HG02852 (cell line): Measurements from ENCODE around the gene BCAS3.
"Not testable (repeated sequence)": the region's sequence is repeated elsewhere in the genome, so short reads cannot be mapped to it uniquely, and the experiment has no call there.

ENCODE experiments used
- ATAC-seq: cut with Tn5 transposase; IDR thresholded peaks from one replicate; pipeline ENCODE4 v1.9.1; 2021; ENCODE audit warnings: mild to moderate bottlenecking, moderate library complexity; ENCODE audit not compliant: unreplicated experiment

The BCAS3 gene

DNA sequence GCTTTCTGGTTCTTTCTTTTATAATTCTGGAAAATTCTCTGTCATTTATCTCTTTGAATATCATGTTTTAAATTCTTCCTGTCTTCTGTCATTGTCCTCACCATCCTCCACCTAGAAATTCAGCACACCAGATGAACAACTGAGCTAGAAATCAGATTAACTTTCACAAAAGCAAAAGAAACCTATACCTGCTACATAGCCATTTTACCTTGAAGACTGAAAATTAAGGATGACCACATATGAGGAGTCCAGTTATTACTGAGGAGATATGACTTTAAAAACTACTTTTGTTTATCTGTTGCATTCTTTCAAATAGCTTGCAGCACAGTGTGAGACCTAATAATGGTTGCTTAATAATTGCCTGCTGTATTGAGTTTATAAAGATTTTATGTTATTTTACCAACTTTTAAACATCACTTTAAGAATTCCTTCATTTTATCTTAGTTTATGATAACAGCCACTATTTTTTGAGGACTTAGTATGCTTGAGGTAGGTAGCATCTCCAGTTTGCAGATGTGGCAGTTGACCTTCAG is 104.3 kb downstream of the BCAS3 start:
- no peak for ATAC-seq

DNA sequence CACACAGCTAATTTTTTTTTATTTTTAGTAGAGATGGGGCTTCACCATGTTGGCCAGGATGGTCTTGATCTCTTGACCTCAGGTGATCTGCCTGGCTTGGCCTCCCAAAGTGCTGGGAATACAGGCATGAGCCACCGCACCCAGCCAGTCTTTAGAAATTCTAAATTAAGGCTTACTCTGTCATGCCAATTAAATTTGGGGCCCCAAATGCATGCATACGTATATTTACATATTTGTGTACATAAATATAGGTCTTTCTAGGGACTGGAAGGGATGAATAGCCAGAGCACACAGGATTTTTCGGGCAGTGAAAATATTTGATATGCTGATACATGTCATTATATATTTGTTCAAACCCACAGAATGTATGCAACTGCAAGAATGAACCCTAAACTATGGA is 105.1 kb downstream of the BCAS3 start:
- no peak for ATAC-seq

DNA sequence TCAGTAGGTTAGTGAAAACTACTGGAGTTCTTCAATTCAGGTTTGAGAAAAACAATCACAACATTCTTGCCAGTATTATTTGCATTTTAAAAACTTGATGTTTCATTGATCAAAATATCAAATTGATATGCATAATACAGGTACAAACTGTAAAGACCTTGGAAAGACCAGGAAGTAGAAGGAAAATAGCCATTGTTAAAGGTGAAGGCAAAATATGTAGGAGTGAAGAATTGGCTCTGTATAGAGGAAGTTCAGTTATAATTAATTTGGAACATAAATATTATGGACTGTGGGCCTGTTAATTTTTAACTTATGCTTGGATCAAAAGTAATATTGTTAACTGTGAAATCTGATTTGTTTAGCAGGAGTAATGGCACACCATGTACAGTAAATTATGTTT is 112.6 kb downstream of the BCAS3 start:
- ATAC-seq = no peak

DNA sequence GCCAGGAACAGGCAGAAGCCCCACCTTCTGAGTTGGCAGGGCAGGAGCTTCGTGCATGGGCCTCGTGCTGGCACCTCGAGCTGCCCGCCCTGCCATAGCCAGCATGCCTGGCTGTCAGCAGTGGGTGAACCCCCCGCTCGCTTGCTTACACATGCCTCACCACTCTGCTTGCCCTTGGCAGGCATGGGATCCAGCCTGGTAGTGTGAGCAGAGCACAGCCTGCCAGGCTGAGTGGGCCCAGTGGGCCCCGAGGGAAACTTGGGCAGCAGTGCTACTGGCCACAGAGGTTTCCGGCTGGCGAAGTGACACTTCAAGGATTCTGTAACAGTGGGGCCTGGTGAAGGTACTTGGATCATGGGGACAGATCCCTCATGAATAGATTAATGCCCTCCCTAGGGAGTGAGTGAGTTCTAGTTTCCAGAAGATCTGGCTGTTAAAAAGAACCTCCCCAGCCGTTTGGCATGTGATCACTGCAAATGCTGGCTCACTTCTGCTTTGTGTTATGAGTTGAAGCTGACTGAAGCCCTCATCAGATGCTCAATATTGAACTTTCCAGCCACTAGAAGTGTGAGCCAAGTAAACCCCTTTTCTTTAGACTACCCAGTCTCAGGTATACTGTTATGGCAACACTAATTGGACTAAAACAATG is 114.7 kb downstream of the BCAS3 start:
- no peak for ATAC-seq

DNA sequence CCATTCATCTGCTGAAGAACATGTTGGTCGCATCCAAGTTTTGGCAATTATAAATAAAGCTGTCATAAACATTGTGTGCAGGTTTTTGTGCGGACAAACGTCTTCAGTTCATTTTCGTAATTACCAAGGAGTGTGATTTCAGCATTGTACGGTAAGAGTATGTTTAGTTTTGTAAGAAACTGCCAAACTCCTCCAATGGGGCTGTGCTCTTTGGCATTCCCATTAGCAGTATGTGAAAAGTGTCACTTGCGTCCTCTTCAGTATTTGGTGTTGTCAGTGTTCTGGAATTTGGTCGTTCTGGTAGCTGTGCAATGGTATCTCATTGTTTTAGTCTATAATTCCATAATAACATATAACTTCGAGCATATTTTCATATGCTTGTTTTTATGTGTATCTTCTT is 120.9 kb downstream of the BCAS3 start:
- ATAC-seq = no peak

DNA sequence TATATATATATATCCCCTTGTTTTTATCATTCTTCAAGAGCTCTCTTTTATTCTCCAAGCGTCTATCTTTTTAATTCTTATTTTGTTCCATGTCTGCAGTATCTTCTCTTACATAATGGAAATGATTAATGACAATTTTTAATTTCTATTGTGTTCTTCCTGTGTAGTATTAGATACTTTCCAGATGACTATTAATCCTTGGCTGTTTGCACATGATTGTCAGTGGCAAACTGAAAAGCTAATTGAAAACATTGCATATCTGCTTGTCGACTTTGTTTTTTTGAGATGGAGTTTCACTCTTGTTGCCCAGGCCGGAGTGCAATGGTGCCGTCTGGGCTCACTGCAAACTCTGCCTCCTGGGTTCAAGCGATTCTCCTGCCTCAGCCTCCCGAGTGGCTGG is 124.7 kb downstream of the BCAS3 start:
- no peak for ATAC-seq

DNA sequence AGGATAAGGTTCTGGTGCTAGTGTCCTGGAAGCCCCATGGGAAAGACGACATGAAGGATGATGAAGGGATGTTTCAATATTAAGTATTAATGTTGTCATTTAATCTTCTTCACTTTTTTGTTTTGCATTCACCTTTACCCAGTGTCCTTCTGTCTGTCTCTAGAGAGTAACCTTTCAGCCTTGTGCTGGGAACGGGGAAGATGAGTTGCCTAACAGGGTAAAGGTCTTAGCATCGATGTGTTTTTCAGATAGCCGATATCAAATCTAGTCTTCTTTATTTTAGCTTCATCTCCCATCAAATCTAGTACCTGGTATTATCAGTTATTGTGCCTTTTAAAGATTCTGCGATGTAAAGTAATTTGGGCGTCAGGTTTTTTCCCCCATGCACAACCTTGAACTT is 125.4 kb downstream of the BCAS3 start:
- ATAC-seq = no peak

DNA sequence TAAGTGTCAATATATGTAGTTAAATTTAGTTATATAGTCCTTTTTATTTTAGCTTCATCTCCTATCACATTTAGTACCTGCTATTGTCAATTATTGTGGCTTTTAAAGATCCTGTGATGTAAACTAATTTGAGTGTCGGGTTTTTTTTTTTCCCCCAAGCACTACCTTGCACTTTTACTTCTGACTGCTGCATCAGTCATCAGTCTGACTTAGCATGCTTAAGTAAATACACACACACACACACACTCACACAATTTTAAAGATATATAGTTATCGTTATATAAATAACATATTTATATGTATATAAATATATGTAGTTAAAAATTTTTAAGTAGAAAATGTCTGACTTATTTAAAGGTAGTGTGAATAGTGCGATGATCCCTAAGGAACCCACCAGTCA is 127.2 kb downstream of the BCAS3 start:
- no peak for ATAC-seq

DNA sequence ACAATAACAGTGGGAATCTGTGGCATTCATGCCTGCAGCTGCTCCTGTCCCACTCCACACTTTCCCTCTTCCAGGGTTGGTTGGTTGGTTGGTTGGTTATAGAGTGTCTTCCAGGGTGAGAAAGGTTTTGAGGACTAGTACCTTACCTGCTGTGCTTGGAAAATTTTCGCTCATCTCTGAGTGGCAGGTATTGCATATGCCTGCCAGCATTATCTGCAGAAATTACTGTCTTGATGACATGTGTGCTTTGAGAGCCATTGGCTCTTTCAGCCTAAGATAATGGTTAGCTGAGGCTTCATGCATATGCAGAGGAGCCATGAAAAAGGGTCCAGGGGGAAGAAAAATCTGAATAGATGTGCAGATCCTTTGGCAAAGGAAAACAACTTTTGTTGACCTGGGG is 131.8 kb downstream of the BCAS3 start:
- ATAC-seq = no peak

DNA sequence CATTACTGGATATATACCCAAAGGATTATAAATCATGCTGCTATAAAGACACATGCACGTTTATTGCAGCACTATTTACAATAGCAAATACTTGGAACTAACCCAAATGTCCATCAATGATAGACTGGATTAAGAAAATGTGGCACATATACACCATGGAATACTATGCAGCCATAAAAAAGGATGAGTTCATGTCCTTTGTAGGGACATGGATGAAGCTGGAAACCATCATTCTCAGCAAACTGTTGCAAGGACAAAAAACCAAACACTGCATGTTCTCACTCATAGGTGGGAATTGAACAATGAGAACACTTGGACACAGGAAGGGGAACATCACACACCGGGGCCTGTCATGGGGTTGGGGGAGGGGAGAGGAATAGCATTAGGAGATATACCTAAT is 137.3 kb downstream of the BCAS3 start:
- ATAC-seq = not testable (repeated sequence)

DNA sequence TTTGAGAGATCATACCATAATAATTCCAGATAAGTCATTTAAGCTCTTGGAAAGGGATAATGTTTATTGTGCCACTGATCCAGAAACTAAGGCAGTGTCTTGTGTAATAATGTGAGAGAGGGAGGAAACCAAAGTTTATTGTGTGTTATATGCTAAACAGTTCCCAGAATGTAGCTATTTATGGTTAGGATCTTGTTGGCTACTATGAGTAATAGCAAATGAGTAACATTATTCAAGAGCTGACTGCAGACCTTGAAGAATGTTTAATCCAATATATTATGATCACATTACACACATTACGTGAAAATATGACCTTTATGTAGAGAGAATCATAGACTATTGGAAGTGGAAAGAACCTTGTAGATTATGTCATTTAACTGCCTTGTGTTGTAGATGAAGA is 139.5 kb downstream of the BCAS3 start:
- ATAC-seq = no peak

DNA sequence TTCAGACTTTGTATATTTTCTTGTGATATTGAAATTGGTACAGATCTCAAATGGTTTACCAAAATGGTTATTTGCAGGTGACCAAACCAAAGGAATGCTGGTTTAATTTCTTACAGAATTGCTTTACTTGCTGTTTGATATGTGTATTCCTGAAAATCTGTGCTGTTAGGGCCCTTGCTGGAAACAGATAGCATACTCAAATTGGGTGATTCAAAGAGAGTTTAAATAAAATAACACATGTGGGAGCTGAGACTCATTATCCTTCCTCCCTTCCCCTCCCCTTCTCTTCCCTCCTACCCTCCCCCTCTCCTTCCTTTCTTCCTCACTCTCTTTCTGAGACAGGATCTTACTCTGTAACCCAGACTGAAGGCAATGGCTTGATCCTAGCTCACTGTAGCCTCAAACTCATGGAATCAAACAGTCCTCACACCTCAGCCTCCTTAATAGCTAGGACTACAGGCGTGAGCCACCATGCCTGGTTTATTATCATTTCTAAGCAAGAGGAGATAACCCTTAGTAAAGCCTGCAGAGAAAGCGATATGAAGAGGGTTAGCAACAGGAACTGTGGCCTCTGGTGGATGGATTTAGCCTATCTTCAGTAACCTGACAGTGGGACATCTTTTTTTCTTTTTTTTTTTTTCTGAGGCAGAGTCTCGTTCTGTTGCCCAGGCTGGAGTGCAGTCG is 141.9 kb downstream of the BCAS3 start:
- no peak for ATAC-seq

DNA sequence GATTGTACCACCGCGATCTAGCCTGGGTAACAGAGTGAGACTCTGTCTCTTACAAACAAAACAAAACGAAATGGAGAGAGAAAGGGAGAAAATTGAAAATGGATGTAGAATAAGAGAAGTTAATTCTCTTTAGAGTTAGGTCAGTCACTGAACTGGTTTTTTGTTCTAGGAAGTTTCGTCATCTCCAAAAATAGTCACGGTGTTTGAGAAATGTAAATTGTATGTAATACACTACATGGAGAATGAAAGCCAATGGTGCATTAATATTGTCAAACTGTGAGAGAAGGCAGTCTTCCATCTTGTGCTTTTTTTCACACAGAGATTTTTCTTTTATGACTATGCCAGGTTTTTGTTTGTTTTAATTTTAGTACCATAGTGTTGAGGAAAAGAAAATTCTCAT is 145.9 kb downstream of the BCAS3 start:
- ATAC-seq = no peak

DNA sequence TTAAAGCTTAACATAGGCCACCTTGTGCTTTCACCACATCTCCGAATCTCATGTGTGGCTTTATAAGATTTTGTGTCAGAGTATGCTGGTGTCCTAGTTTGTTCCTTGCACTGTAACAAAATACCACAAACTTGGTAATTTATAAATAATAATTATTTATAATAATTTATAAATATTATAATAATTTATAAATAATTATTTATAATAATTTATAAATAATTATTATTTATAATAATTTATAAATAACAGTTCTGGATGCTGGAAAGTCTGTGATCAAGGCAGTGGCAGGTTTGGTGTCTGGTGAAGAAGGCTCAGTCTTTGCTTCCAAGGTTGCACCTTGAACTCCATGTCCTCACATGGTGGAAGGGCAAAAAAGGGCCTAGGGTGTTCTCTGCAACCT is 147.7 kb downstream of the BCAS3 start:
- no peak for ATAC-seq

DNA sequence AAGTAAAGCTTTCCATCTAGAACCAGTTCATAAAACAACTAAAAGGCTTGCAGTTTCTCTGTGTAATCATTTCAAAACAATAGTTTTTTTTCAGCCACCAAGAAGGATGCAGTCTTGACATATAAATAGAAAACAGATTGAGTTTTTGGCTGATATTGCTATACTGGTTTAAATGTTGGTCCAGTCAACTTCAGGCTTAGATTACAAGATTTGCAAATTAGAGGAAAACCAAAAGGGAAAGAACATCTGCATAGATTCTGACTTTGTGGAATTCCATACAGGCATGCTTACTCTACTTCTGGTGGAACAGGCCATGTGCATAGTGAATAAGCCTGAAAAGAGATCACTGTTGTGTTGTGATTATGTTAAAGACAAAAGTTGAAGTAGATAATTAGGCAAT is 150.3 kb downstream of the BCAS3 start:
- no peak for ATAC-seq

DNA sequence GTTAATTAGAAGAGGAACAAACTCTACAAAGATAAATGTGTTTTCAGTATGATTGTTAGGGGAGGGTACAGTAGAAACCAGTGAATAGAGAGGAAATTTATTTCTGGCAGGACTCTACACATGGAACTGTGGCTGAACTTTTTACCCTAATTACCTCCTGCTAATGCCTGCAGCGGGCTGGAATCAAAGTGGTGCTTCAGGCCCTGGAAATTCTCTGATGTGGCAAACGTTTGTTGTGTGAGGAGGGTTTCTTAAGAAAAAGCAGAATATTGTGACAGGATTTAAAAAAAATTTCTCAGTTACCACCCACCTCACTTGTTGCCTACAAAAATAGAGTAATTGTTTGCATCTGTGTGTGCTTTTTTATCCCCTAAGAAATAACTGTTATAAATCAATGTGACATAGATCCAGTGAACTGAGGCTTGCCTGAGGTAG is 154.5 kb downstream of the BCAS3 start:
- no peak for ATAC-seq

DNA sequence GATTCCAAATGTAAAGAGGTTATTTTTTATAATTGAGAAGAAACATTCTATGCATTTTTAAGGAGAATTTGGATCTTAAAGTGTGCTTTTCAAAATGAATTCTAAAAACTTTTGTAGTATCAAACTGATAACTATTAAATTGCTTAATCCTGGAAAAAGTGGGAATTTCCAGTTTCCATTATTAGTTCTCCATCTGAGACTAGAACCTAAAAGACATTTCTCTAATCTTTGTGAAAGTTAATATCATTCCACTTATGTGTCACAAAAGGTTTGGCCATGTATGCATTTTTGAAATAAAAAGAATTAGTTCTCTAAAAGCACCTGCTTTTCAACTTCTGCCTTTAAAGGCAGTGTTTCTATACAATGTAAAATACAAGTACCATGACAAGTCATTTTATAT is 155.0 kb downstream of the BCAS3 start:
- no peak for ATAC-seq

DNA sequence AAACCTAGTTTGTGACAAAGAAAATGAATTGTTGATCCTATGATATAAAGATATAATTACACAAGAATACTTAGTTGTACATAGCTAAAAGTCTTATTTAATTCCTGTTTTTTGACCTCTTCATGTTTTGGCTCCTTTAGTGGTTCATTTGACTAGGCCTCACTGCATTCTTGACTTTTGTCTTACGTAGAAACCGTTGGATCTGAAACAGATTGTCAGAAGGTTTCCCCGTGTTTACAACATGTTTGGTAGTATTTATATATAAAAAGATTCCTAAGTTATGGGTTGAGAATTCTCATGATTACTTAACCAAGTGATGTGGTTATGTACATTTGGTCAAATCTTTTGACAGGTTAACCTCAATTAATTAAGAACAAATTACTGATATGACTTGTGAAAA is 162.8 kb downstream of the BCAS3 start:
- no peak for ATAC-seq

DNA sequence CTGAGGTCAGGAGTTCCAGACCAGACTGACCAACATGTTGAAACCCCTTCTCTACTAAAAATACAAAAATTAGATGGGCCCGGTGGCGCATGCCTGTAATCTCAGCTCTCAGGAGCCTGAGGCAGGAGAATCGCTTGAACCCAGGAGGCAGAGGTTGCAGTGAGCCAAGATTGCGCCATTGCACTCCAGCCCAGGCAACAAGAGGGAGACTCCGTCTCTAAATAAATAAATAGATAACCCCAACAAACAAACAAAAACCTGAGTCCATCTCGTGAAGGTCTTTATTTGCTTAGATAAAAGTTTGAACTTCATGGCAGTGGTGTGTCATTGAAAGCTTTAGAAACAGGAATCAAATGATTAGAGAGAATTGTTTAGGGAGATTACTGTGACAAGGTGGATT is 167.4 kb downstream of the BCAS3 start:
- ATAC-seq = no peak

DNA sequence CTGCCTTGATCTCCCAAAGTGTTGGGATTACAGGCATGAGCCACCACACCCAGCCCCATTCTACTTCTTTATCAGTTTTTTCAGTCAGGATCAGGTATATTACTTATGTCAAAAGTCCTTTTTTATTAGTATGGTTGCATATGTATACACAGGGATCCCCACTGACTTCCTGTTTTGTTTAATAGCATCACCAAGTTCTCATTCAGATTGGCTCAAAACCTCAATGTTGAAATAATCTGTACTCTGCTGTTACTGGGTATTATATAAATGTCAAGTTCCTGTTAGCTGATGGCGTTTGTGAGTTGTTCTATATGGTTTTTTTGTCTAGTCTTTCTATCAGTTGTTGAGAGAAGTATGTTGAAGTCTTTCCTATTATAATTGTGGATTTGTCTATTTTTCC is 168.5 kb downstream of the BCAS3 start:
- no peak for ATAC-seq

DNA sequence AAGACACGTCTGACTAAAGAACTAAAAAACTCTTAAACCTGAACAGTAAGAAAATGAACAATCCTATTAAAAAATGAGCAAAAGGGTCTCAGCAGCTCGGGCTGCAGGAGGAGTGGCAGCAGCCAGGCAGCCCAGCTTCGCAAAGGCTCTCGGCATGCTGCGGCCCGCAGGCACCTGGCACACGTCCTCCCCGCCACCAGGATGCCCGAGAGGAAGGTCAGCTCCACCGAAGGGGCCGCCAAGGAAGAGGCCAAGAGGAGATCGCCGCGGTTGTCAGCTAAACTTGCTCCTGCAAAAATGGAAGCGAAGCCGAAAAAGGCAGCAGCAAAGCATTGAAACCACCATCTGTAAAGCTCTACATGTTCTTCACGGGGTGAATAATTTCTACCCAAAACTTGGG is 173.5 kb downstream of the BCAS3 start:
- ATAC-seq = no peak

DNA sequence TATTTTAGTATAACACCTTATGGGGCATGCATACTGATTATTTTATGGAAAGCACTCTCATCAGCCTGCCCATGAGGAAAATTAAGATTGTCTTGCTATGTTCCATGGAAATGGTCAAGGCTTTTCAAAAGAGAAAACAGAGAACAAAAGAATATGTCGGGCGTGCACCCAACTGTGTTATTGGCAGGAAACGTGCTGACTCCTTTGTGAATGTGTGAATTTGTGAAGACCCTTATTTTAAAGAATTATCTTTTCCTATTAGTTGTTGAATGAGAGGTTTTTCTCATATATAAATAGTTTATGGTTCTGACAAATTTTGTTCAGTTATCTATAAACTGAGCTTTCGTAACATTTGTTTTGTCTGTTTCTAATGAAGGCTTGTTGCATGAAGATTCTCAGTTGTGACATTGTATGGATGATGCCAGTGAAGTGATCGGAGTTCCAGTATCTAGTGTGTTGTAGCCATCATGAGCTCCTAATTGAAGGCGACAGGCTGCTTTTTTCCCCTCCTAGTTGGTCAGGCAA is 180.0 kb downstream of the BCAS3 start:
- no peak for ATAC-seq
